ENCODE data around the gene PSMG4. TPM values are rescaled to one million over a fixed set of nuclear protein-coding genes. Genes with fewer than 3 reads are reported as not detected.

Gene PSMG4
- total RNA-seq, 1 donor = 19.9 TPM

DNA sequence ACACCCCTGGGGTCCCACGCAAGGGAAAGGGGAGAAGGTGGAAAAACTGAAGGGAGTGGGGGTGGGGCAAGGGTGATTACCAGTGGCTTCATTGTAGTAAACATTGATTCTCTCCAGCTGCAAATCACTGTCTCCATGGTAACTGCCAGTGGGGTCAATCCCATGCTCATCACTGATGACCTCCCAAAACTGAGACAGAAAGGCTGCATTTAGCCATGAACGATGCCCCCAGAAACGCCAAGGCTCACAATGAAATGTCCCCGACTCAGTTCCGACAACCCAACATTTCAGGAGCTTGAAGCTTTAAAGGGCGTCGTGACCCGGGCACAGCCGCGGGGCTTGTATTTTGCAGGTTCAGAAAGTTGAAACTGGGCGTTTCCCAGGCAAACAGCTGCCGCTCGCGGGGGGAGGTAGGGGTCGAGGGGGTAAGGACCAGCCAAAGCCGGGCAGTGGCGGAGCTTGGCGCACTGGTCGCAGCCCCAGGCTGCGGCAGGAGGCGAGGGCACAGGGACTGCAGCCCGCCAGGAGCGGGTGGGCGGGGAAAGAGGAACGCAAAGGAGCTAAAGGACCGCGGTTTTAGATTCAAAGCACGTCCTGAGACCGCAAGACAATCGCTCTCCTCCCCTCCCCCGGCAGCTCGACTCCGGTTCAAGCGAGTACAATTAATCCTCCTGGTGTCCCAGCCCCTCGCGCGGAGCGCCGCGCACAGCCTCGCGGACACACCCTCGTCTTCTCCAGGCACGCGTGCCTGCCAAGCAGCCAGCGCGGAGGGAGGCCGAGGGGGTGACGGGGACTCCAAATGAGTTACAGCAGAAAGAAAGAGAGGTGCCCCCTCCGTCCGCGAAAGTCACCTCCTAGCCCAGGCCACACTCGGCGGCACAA, 32.0 kb upstream of the PSMG4 start:
- DNase-seq (ENCODE audit: low read depth) = peak; percentile 39
- TF ChIP-seq, protein P1, sequence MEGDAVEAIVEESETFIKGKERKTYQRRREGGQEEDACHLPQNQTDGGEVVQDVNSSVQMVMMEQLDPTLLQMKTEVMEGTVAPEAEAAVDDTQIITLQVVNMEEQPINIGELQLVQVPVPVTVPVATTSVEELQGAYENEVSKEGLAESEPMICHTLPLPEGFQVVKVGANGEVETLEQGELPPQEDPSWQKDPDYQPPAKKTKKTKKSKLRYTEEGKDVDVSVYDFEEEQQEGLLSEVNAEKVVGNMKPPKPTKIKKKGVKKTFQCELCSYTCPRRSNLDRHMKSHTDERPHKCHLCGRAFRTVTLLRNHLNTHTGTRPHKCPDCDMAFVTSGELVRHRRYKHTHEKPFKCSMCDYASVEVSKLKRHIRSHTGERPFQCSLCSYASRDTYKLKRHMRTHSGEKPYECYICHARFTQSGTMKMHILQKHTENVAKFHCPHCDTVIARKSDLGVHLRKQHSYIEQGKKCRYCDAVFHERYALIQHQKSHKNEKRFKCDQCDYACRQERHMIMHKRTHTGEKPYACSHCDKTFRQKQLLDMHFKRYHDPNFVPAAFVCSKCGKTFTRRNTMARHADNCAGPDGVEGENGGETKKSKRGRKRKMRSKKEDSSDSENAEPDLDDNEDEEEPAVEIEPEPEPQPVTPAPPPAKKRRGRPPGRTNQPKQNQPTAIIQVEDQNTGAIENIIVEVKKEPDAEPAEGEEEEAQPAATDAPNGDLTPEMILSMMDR (IDR thresholded peaks at IDR 0.05; ENCODE audit: insufficient read depth, low read depth, low read length) = no peak
- H3K4me3 ChIP-seq (ENCODE audit: low read depth, low read length) = peak overlapping the region; percentile 63

DNA sequence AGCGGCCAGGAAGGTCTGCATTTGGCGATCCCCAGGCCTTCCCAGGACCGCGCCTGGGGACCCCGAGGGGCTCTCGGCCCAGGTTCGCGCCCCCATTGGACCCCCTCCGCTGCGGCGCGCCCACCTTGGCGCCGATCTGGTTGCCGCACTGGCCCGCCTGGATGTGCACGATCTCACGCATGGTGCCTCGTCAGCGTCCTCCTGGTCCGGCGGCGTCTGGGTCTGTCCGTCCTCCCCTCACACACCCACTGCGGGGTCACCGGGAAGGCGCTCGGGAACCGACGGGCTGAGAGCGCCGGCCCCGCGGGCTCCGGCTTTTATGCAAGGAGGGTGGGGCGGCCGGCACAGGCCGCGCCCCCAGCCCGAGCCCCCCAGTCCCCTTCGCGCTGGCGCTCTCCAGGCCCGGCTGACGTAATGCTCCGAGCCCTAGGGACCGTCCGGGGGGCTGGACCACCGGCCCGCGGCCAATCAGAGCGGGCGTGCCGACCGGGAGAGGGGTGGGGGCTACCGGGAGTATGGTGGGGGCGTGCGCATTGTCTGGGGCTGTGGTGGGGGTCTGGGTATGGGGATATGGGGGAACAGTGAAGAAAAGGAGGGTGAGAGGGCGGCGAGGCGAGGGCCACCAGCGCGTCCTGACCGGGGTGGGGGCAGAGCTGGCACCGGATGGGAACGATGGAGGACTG, 31.2 kb upstream of the PSMG4 start, which contains the start of gene TUBB2B:
Gene TUBB2B, minus strand, starts transcription at position 291 of the 683 bp plus-strand sequence. Its CDS starts 110 bp downstream, at position 181.
- H3K4me3 ChIP-seq (ENCODE audit: low read depth, low read length) = peak within 1 kb of the TSS; percentile 63
- TF ChIP-seq, protein P1 (IDR thresholded peaks at IDR 0.05; ENCODE audit: insufficient read depth, low read depth, low read length) = no peak
- DNase-seq (ENCODE audit: low read depth) = no peak

DNA sequence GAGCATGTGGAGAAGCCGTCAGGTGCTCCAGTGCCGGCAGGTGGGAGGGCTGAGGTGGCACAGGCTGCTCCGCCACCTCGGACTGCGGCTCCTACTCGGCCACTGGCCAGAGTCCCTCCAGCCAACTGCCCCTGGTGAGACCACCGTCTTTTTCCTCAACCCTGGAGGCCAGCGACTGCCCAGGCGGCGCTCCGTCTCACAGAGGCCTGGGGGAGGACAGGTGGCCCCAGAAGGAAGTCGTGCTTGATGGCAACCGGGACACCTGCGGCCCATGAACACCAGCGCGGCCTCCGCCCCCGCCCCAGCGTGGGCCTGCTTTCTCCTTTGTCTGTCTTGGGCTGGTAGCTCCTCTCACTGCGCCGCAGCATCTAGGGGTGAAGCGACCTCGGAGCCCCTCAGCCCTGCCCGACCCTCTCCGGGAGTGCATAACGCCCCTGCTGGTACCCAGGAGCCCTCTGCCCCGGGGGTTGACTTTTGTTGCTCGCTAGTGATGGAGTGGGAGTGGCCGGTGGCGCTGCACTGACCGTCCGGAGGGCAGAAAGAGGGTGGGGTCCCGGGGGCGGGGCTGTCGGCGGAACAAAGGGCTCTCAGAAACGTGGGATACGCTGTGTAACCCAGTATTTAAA, 30.6 kb upstream of the PSMG4 start:
- H3K4me3 ChIP-seq (ENCODE audit: low read depth, low read length) = no peak overlapping the region
- TF ChIP-seq, protein P1 (IDR thresholded peaks at IDR 0.05; ENCODE audit: insufficient read depth, low read depth, low read length) = no peak
- no peak for DNase-seq (ENCODE audit: low read depth)

DNA sequence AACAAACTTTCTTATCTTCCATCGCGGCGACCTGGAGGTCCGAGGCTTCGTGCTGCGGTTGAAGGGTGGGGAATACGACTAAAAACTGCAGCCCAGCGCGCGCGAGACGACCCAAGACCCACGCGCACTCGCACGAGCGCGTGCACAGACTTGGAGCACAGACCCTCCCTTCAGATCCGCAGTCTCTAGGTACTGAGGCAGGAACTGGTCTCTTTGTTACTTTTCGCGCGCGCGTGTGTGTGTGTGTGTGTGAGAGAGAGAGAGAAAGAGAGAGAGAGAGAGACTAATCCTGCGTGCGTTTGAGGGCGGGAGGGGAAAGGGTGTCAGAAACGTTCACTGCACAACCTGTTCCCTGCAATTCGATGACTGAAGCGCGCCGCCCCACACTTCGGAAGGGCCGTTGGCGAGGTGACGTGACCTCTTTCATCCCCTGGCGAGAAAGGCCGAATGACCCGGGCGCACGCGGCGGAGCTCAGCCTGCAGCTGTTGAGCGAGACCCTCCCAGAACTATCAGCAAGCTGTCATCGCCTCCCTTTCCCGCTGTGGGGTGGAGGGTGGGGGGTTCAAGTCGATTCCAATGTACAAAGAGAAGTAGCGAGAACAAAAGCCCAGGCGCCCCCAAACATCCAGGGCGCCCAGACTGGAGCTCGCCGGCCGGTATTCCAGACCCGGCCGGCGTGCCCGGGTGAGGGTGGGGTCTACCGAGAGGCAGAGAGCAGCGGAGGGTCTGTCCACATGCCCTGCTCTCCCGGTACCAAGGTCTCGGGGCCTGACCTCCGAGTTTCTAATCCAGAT, 29.8 kb upstream of the PSMG4 start:
- TF ChIP-seq, protein P1 (IDR thresholded peaks at IDR 0.05; ENCODE audit: insufficient read depth, low read depth, low read length) = no peak
- no peak for DNase-seq (ENCODE audit: low read depth)
- H3K4me3 ChIP-seq (ENCODE audit: low read depth, low read length) = no peak overlapping the region

DNA sequence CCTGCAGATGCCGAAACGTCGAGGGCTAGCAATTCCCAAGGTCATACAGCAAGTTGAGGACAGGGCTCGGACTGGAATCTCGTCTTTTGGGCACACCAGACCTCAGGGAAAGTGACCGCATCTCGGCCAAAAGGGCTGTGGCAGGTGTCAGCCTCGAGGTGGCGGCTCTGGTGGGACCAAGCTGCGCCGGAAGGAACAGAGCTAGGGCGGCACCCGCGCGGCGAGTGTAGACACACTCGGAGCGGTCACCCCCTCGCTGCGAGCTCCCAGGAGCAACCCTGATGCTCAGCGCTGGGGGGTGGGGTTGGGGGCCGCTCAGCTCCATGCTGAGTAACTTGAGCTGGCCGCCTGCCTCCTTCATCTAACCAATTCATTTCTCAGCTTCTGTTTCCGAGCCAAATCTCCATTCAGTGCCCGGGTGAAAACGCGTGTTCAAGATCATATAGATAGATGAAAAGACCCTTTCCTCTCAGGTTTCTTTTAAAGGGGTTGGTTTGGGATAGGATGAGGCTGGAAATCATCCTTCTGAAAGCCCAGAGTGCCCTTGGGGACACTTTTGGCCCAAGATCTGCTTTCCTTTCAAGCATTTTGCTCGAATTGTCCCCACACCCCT, 29.1 kb upstream of the PSMG4 start:
- DNase-seq (ENCODE audit: low read depth) = no peak
- no peak overlapping the region for H3K4me3 ChIP-seq (ENCODE audit: low read depth, low read length)
- TF ChIP-seq, protein P1 (IDR thresholded peaks at IDR 0.05; ENCODE audit: insufficient read depth, low read depth, low read length) = no peak
